WTC11 (cell line): ENCODE data around the gene UGT1A3. TPM values are rescaled to one million over a fixed set of nuclear protein-coding genes. Genes with fewer than 3 reads are reported as not detected.

Source experiments
- ATAC-seq: fragments of 200-7000 bp; cut with Tn5 transposase; 2 replicates; pipeline ENCODE4 v1.10.0; 2021; ENCODE audit warnings: mild to moderate bottlenecking, moderate library complexity
- CTCF ChIA-PET: fragments of 300-600 bp; sonication (Branson Sonifier 250); formaldehyde crosslinking; loops from one replicate; lab custom pipeline; 2021; ENCODE audit warnings: antibody characterized with exemption; lab: Charles Lee
- POLR2A ChIA-PET: fragments of 350-600 bp; sonication (Branson Sonifier 250); formaldehyde crosslinking; loops from one replicate; lab custom pipeline; 2021; ENCODE audit warnings: antibody characterized with exemption; lab: Charles Lee
- DNase-seq: peaks from one replicate; pipeline ENCODE4 v3.0.0; 2021; ENCODE audit warnings: low spot score
- H3K27ac Mint-ChIP-seq: 2 replicates; pipeline ENCODE4 v1.8.0; 2021; ENCODE audit warnings: mixed read lengths
- H3K27me3 Mint-ChIP-seq: 2 replicates; pipeline ENCODE4 v1.8.0; 2021; ENCODE audit warnings: low read depth, mild to moderate bottlenecking, moderate library complexity, mixed read lengths
- H3K36me3 Mint-ChIP-seq: 2 replicates; pipeline ENCODE4 v1.8.0; 2021; ENCODE audit warnings: mixed read lengths
- H3K4me1 Mint-ChIP-seq: 2 replicates; pipeline ENCODE4 v1.8.0; 2022; ENCODE audit warnings: mixed read lengths
- H3K4me3 Mint-ChIP-seq: 2 replicates; pipeline ENCODE4 v1.8.0; 2021; ENCODE audit warnings: mild to moderate bottlenecking, moderate library complexity, mixed read lengths
- H3K9me3 Mint-ChIP-seq: 2 replicates; pipeline ENCODE4 v1.8.0; 2021; ENCODE audit warnings: mixed read lengths
- GTF2I ChIP-seq: fragments of 250-450 bp; sonication (Bioruptor Pico); conservative IDR thresholded peaks from 2 replicates; pipeline ENCODE4 v1.4.0; 2021; ENCODE audit warnings: mild to moderate bottlenecking
- HMGA2 ChIP-seq: fragments of 250-450 bp; sonication (Bioruptor Pico); IDR thresholded peaks from 2 replicates; pipeline ENCODE4 v1.4.0; 2021; ENCODE audit warnings: mild to moderate bottlenecking, moderate library complexity
- JAZF1 ChIP-seq: fragments of 250-450 bp; sonication (Bioruptor Pico); IDR thresholded peaks from 2 replicates; pipeline ENCODE4 v1.9.0; 2021; ENCODE audit warnings: moderate library complexity, mild to moderate bottlenecking, inconsistent platforms
- MXD4 ChIP-seq: fragments of 250-450 bp; sonication (Bioruptor Pico); IDR thresholded peaks from 2 replicates; pipeline ENCODE4 v1.8.0; 2021; ENCODE audit warnings: mild to moderate bottlenecking, moderate library complexity, borderline replicate concordance
- ZBTB21 ChIP-seq: sonication (generic); formaldehyde crosslinking; IDR thresholded peaks from 2 replicates; pipeline ENCODE4 v1.8.1; 2023; ENCODE audit warnings: mild to moderate bottlenecking, missing genetic modification reagents, borderline replicate concordance
- total RNA-seq: library from RNA; stranded (reverse); gene quantifications from 3 replicates; pipeline ENCODE4 v1.2.3, GENCODE V29; 2021
- TF ChIP-seq, protein P1 (sequence below): sonication (generic); formaldehyde crosslinking; IDR thresholded peaks from 2 replicates; pipeline ENCODE4 v1.8.0; 2023; ENCODE audit warnings: missing genetic modification reagents, mild to moderate bottlenecking, borderline replicate concordance
- TF ChIP-seq, protein P2 (sequence below): fragments of 250-450 bp; sonication (Bioruptor Pico); conservative IDR thresholded peaks from 2 replicates; pipeline ENCODE4 v1.9.0; 2021; ENCODE audit warnings: mild to moderate bottlenecking
- TF ChIP-seq, protein P3 (sequence below): sonication (generic); formaldehyde crosslinking; conservative IDR thresholded peaks from 2 replicates; pipeline ENCODE4 v1.8.1; 2022; ENCODE audit warnings: mild to moderate bottlenecking, missing genetic modification reagents
- TF ChIP-seq, protein P4 (sequence below): fragments of 250-450 bp; sonication (Bioruptor Pico); IDR thresholded peaks from 2 replicates; pipeline ENCODE4 v1.8.0; 2021; ENCODE audit warnings: mild to moderate bottlenecking
- TF ChIP-seq, protein P5 (sequence below): sonication (generic); formaldehyde crosslinking; IDR thresholded peaks from 2 replicates; pipeline ENCODE4 v1.8.0; 2022; ENCODE audit warnings: mild to moderate bottlenecking, missing genetic modification reagents
- TF ChIP-seq, protein P6 (sequence below): fragments of 250-450 bp; sonication (Bioruptor Pico); IDR thresholded peaks from 2 replicates; pipeline ENCODE4 v1.9.0; 2021; ENCODE audit warnings: mild to moderate bottlenecking
- TF ChIP-seq, protein P7 (sequence below): sonication (generic); formaldehyde crosslinking; IDR thresholded peaks from 2 replicates; pipeline ENCODE4 v1.8.1; 2023; ENCODE audit warnings: mild to moderate bottlenecking, missing genetic modification reagents, borderline replicate concordance
- TF ChIP-seq, protein P8 (sequence below): sonication (generic); formaldehyde crosslinking; IDR thresholded peaks from 2 replicates; pipeline ENCODE4 v1.8.1; 2023; ENCODE audit warnings: mild to moderate bottlenecking, missing genetic modification reagents, moderate library complexity
- TF ChIP-seq, protein P9 (sequence below): fragments of 250-450 bp; sonication (Bioruptor Pico); IDR thresholded peaks from 2 replicates; pipeline ENCODE4 v1.9.0; 2021; ENCODE audit warnings: moderate library complexity, mild to moderate bottlenecking, inconsistent platforms, borderline replicate concordance

Gene UGT1A3
- total RNA-seq, 1 experiment from 2014 or later, result not detected

DNA sequence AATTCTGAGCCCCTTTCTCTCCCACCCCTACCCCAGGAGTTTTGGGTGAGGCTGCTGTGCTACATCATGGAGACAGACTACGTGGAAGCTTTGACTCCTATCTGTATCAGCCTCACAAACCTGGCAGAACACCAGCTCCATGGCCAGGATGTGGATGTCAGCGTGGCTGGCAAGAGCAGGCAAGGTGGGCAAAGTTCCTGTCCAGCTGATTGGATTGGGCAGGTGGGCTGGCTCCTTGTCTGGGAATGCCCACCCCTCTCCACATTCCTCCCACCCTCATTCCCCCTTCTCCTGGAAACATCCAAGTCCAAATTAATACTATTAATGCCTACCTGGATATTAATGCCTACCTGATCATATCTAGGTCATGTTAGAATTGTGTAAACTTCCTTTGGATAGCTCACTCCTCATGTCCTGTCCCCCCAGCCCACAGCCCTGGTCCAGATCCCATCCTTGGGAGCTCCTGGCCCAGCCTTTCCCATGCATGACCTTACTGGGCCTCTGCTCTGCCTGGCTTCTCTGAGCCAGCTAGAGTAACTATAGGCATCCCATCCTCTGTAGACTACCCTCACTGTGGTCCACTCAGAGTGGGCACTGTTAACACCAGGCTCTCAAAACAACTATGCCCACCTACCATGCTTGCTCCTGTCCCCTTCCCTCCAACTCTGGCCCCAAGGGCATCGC lies 73.4 kb downstream of the UGT1A3 start:
- H3K27ac Mint-ChIP-seq, result no peak overlapping the region
- ATAC-seq, result no peak
- CTCF ChIA-PET, result interaction anchor here (0.6 kb wide), 1 partner anchor 495 kb away, joined by 3 read pairs; no protein-coding TSS in a partner anchor
- no peaks in the 10 kb centered on the region for H3K36me3 Mint-ChIP-seq
- no peaks in the 10 kb centered on the region; the same call in 1 of the 2 replicates for H3K27me3 Mint-ChIP-seq
- no peak overlapping the region for H3K4me3 Mint-ChIP-seq
- H3K4me1 Mint-ChIP-seq, result no peaks in the 10 kb centered on the region
- peaks cover 13% of the 10 kb centered on the region for H3K9me3 Mint-ChIP-seq
- POLR2A ChIA-PET, result no interaction called here
- TF ChIP-seq, protein P1, sequence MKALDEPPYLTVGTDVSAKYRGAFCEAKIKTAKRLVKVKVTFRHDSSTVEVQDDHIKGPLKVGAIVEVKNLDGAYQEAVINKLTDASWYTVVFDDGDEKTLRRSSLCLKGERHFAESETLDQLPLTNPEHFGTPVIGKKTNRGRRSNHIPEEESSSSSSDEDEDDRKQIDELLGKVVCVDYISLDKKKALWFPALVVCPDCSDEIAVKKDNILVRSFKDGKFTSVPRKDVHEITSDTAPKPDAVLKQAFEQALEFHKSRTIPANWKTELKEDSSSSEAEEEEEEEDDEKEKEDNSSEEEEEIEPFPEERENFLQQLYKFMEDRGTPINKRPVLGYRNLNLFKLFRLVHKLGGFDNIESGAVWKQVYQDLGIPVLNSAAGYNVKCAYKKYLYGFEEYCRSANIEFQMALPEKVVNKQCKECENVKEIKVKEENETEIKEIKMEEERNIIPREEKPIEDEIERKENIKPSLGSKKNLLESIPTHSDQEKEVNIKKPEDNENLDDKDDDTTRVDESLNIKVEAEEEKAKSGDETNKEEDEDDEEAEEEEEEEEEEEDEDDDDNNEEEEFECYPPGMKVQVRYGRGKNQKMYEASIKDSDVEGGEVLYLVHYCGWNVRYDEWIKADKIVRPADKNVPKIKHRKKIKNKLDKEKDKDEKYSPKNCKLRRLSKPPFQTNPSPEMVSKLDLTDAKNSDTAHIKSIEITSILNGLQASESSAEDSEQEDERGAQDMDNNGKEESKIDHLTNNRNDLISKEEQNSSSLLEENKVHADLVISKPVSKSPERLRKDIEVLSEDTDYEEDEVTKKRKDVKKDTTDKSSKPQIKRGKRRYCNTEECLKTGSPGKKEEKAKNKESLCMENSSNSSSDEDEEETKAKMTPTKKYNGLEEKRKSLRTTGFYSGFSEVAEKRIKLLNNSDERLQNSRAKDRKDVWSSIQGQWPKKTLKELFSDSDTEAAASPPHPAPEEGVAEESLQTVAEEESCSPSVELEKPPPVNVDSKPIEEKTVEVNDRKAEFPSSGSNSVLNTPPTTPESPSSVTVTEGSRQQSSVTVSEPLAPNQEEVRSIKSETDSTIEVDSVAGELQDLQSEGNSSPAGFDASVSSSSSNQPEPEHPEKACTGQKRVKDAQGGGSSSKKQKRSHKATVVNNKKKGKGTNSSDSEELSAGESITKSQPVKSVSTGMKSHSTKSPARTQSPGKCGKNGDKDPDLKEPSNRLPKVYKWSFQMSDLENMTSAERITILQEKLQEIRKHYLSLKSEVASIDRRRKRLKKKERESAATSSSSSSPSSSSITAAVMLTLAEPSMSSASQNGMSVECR (CRISPR knock-in tag), result no peak
- no peak for TF ChIP-seq JAZF1 (CRISPR knock-in tag)
- TF ChIP-seq GTF2I (CRISPR knock-in tag), result no peak
- no peak for TF ChIP-seq ZBTB21
- TF ChIP-seq, protein P2, sequence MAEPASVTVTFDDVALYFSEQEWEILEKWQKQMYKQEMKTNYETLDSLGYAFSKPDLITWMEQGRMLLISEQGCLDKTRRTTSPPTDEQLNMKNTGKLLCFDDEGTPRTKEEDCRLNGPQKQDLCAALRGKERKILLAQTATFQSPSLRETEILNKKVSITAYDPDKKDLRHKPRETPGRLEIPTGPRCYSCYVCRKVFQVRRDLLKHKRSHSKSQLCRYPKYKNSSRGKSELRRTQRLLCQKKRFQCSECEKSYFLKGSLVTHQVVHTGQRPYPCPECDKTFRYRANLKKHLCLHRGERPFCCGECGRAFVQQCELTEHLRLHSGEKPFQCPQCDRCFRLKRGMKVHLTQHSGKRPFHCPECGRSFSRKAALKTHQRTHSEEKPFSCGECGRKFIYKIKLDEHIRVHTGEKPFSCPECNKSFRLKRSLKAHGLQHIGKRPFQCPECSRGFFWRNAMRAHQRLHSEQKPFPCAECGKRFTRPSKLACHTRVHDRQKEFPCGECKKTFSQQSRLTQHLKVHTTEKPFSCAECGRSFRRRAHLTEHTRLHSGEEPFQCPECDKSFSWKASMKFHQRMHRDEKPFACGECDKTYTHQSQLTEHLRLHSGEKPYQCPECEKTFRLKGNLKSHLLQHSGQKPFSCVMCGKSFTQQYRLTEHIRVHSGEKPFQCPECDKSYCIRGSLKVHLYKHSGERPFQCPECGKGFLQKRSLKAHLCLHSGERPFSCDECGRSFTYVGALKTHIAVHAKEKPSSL, result no peak
- TF ChIP-seq, protein P3, sequence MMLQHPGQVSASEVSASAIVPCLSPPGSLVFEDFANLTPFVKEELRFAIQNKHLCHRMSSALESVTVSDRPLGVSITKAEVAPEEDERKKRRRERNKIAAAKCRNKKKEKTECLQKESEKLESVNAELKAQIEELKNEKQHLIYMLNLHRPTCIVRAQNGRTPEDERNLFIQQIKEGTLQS (CRISPR knock-in tag), result no peak
- TF ChIP-seq, protein P4, sequence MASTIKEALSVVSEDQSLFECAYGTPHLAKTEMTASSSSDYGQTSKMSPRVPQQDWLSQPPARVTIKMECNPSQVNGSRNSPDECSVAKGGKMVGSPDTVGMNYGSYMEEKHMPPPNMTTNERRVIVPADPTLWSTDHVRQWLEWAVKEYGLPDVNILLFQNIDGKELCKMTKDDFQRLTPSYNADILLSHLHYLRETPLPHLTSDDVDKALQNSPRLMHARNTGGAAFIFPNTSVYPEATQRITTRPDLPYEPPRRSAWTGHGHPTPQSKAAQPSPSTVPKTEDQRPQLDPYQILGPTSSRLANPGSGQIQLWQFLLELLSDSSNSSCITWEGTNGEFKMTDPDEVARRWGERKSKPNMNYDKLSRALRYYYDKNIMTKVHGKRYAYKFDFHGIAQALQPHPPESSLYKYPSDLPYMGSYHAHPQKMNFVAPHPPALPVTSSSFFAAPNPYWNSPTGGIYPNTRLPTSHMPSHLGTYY (CRISPR knock-in tag), result no peak
- TF ChIP-seq, protein P5, sequence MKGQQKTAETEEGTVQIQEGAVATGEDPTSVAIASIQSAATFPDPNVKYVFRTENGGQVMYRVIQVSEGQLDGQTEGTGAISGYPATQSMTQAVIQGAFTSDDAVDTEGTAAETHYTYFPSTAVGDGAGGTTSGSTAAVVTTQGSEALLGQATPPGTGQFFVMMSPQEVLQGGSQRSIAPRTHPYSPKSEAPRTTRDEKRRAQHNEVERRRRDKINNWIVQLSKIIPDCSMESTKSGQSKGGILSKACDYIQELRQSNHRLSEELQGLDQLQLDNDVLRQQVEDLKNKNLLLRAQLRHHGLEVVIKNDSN (CRISPR knock-in tag), result no peak
- TF ChIP-seq, protein P6, sequence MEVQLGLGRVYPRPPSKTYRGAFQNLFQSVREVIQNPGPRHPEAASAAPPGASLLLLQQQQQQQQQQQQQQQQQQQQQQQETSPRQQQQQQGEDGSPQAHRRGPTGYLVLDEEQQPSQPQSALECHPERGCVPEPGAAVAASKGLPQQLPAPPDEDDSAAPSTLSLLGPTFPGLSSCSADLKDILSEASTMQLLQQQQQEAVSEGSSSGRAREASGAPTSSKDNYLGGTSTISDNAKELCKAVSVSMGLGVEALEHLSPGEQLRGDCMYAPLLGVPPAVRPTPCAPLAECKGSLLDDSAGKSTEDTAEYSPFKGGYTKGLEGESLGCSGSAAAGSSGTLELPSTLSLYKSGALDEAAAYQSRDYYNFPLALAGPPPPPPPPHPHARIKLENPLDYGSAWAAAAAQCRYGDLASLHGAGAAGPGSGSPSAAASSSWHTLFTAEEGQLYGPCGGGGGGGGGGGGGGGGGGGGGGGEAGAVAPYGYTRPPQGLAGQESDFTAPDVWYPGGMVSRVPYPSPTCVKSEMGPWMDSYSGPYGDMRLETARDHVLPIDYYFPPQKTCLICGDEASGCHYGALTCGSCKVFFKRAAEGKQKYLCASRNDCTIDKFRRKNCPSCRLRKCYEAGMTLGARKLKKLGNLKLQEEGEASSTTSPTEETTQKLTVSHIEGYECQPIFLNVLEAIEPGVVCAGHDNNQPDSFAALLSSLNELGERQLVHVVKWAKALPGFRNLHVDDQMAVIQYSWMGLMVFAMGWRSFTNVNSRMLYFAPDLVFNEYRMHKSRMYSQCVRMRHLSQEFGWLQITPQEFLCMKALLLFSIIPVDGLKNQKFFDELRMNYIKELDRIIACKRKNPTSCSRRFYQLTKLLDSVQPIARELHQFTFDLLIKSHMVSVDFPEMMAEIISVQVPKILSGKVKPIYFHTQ (CRISPR knock-in tag), result no peak
- TF ChIP-seq, protein P7, sequence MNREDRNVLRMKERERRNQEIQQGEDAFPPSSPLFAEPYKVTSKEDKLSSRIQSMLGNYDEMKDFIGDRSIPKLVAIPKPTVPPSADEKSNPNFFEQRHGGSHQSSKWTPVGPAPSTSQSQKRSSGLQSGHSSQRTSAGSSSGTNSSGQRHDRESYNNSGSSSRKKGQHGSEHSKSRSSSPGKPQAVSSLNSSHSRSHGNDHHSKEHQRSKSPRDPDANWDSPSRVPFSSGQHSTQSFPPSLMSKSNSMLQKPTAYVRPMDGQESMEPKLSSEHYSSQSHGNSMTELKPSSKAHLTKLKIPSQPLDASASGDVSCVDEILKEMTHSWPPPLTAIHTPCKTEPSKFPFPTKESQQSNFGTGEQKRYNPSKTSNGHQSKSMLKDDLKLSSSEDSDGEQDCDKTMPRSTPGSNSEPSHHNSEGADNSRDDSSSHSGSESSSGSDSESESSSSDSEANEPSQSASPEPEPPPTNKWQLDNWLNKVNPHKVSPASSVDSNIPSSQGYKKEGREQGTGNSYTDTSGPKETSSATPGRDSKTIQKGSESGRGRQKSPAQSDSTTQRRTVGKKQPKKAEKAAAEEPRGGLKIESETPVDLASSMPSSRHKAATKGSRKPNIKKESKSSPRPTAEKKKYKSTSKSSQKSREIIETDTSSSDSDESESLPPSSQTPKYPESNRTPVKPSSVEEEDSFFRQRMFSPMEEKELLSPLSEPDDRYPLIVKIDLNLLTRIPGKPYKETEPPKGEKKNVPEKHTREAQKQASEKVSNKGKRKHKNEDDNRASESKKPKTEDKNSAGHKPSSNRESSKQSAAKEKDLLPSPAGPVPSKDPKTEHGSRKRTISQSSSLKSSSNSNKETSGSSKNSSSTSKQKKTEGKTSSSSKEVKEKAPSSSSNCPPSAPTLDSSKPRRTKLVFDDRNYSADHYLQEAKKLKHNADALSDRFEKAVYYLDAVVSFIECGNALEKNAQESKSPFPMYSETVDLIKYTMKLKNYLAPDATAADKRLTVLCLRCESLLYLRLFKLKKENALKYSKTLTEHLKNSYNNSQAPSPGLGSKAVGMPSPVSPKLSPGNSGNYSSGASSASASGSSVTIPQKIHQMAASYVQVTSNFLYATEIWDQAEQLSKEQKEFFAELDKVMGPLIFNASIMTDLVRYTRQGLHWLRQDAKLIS, result no peak
- TF ChIP-seq, protein P8, sequence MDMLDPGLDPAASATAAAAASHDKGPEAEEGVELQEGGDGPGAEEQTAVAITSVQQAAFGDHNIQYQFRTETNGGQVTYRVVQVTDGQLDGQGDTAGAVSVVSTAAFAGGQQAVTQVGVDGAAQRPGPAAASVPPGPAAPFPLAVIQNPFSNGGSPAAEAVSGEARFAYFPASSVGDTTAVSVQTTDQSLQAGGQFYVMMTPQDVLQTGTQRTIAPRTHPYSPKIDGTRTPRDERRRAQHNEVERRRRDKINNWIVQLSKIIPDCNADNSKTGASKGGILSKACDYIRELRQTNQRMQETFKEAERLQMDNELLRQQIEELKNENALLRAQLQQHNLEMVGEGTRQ (CRISPR knock-in tag), result no peak
- no peak for TF ChIP-seq MXD4
- no peak for TF ChIP-seq HMGA2 (CRISPR knock-in tag)
- TF ChIP-seq, protein P9, sequence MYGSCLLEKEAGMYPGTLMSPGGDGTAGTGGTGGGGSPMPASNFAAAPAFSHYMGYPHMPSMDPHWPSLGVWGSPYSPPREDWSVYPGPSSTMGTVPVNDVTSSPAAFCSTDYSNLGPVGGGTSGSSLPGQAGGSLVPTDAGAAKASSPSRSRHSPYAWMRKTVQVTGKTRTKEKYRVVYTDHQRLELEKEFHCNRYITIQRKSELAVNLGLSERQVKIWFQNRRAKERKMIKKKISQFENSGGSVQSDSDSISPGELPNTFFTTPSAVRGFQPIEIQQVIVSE (CRISPR knock-in tag), result no peak
- DNase-seq, result no peak
